ENCODE data around the gene SUGP2.
"Not testable (repeated sequence)": the region's sequence is repeated elsewhere in the genome, so short reads cannot be mapped to it uniquely, and the experiment has no call there.

The SUGP2 gene

GRCh38 chr19:19032420-19033175, 719 bp downstream of the SUGP2 start:
- CTCF ChIA-PET = no interaction called here
- TF ChIP-seq HDGF (IDR thresholded peaks at IDR 0.05; ENCODE audit: borderline replicate concordance) = no peak
- no peak for TF ChIP-seq SP1 (IDR thresholded peaks at IDR 0.05)
- no peak for TF ChIP-seq ZNF384 (IDR thresholded peaks at IDR 0.05)
- no peak for TF ChIP-seq ELF4 (IDR thresholded peaks at IDR 0.05)
- peak; percentile 100 for TF ChIP-seq PKNOX1 (IDR thresholded peaks at IDR 0.05)
- TF ChIP-seq FOXM1 (IDR thresholded peaks at IDR 0.05; ENCODE audit: borderline replicate concordance) = no peak
- TF ChIP-seq SUZ12 (IDR thresholded peaks at IDR 0.05) = no peak
- DNase-seq (ENCODE audit: extremely low spot score) = peak; percentile 91
- POLR2A ChIA-PET = no interaction called here

- POLR2A ChIA-PET = no interaction called here
- DNase-seq (ENCODE audit: extremely low spot score) = no peak
- CTCF ChIA-PET = no interaction called here
- TF ChIP-seq FOXM1 (IDR thresholded peaks at IDR 0.05; ENCODE audit: borderline replicate concordance) = no peak
- TF ChIP-seq ZNF384 (IDR thresholded peaks at IDR 0.05) = no peak
- no peak for TF ChIP-seq FOXA1 (IDR thresholded peaks at IDR 0.05)
- TF ChIP-seq BHLHE40 (IDR thresholded peaks at IDR 0.05; ENCODE audit: borderline replicate concordance) = no peak
- no peak for TF ChIP-seq SP1 (IDR thresholded peaks at IDR 0.05)
- no peak for TF ChIP-seq LEF1 (IDR thresholded peaks at IDR 0.05; ENCODE audit: borderline replicate concordance)
- no peak for TF ChIP-seq ARNT (IDR thresholded peaks at IDR 0.05)
- TF ChIP-seq L3MBTL2 (conservative IDR thresholded peaks at IDR 0.05) = no peak
- no peak for TF ChIP-seq PKNOX1 (IDR thresholded peaks at IDR 0.05)
- TF ChIP-seq TARDBP (IDR thresholded peaks at IDR 0.05) = no peak
- TF ChIP-seq HDGF (IDR thresholded peaks at IDR 0.05; ENCODE audit: borderline replicate concordance) = no peak
- no peak for TF ChIP-seq CTBP1 (IDR thresholded peaks at IDR 0.05; ENCODE audit: borderline replicate concordance)
- TF ChIP-seq NFRKB (IDR thresholded peaks at IDR 0.05) = no peak
- TF ChIP-seq SUZ12 (IDR thresholded peaks at IDR 0.05) = no peak
Observed at GRCh38 chr19:19031891-19032290, 1.4 kb downstream of the SUGP2 start.

GRCh38 chr19:19028526-19028925, 4.8 kb downstream of the SUGP2 start:
- ChIA-PET CTCF (no interaction called here), POLR2A (no interaction called here)
- no peak for DNase-seq (ENCODE audit: extremely low spot score)
- TF ChIP-seq FOXA1 (IDR thresholded peaks at IDR 0.05) (no peak), FOXK2 (IDR thresholded peaks at IDR 0.05) (no peak), FOXM1 (IDR thresholded peaks at IDR 0.05; ENCODE audit: borderline replicate concordance) (no peak), L3MBTL2 (conservative IDR thresholded peaks at IDR 0.05) (no peak)

GRCh38 chr19:19027228-19027627, 6.1 kb downstream of the SUGP2 start:
- CTCF ChIA-PET = no interaction called here
- POLR2A ChIA-PET = no interaction called here
- TF ChIP-seq FOXA1 (IDR thresholded peaks at IDR 0.05) = no peak
- no peak for TF ChIP-seq PKNOX1 (IDR thresholded peaks at IDR 0.05)
- TF ChIP-seq BHLHE40 (IDR thresholded peaks at IDR 0.05; ENCODE audit: borderline replicate concordance) = no peak
- TF ChIP-seq ELF4 (IDR thresholded peaks at IDR 0.05) = no peak
- no peak for TF ChIP-seq LEF1 (IDR thresholded peaks at IDR 0.05; ENCODE audit: borderline replicate concordance)
- TF ChIP-seq CTBP1 (IDR thresholded peaks at IDR 0.05; ENCODE audit: borderline replicate concordance) = no peak
- TF ChIP-seq FOXK2 (IDR thresholded peaks at IDR 0.05) = no peak
- no peak for TF ChIP-seq HDGF (IDR thresholded peaks at IDR 0.05; ENCODE audit: borderline replicate concordance)
- TF ChIP-seq NFRKB (IDR thresholded peaks at IDR 0.05) = no peak
- no peak for TF ChIP-seq TARDBP (IDR thresholded peaks at IDR 0.05)
- TF ChIP-seq ZNF384 (IDR thresholded peaks at IDR 0.05) = no peak
- no peak for TF ChIP-seq SP1 (IDR thresholded peaks at IDR 0.05)
- TF ChIP-seq ARNT (IDR thresholded peaks at IDR 0.05) = no peak
- no peak for TF ChIP-seq FOXM1 (IDR thresholded peaks at IDR 0.05; ENCODE audit: borderline replicate concordance)
- no peak for TF ChIP-seq L3MBTL2 (conservative IDR thresholded peaks at IDR 0.05)
- no peak for TF ChIP-seq SUZ12 (IDR thresholded peaks at IDR 0.05)
- no peak for DNase-seq (ENCODE audit: extremely low spot score)

- ChIA-PET CTCF (interaction anchor here (0.7 kb wide), 1 partner anchor 89 kb away, joined by 3 read pairs; no protein-coding TSS in a partner anchor), POLR2A (no interaction called here)
- DNase-seq (ENCODE audit: extremely low spot score) = no peak
- TF ChIP-seq TARDBP (IDR thresholded peaks at IDR 0.05) (no peak), ARNT (IDR thresholded peaks at IDR 0.05) (no peak)
Observed at GRCh38 chr19:19026299-19026971, 6.9 kb downstream of the SUGP2 start.

GRCh38 chr19:19025861-19026260, 7.5 kb downstream of the SUGP2 start:
- no peak for DNase-seq (ENCODE audit: extremely low spot score)
- ChIA-PET CTCF (no interaction called here), POLR2A (no interaction called here)
- TF ChIP-seq L3MBTL2 (conservative IDR thresholded peaks at IDR 0.05) = no peak
- TF ChIP-seq ELF4 (IDR thresholded peaks at IDR 0.05) = no peak
- no peak for TF ChIP-seq ARNT (IDR thresholded peaks at IDR 0.05)
- no peak for TF ChIP-seq CTBP1 (IDR thresholded peaks at IDR 0.05; ENCODE audit: borderline replicate concordance)
- no peak for TF ChIP-seq NFRKB (IDR thresholded peaks at IDR 0.05)
- no peak for TF ChIP-seq LEF1 (IDR thresholded peaks at IDR 0.05; ENCODE audit: borderline replicate concordance)
- no peak for TF ChIP-seq PKNOX1 (IDR thresholded peaks at IDR 0.05)
- TF ChIP-seq SUZ12 (IDR thresholded peaks at IDR 0.05) = no peak
- TF ChIP-seq TARDBP (IDR thresholded peaks at IDR 0.05) = no peak
- TF ChIP-seq FOXA1 (IDR thresholded peaks at IDR 0.05) = no peak
- TF ChIP-seq SP1 (IDR thresholded peaks at IDR 0.05) = no peak
- TF ChIP-seq HDGF (IDR thresholded peaks at IDR 0.05; ENCODE audit: borderline replicate concordance) = no peak
- TF ChIP-seq FOXK2 (IDR thresholded peaks at IDR 0.05) = no peak
- TF ChIP-seq FOXM1 (IDR thresholded peaks at IDR 0.05; ENCODE audit: borderline replicate concordance) = no peak
- TF ChIP-seq BHLHE40 (IDR thresholded peaks at IDR 0.05; ENCODE audit: borderline replicate concordance) = no peak
- no peak for TF ChIP-seq ZNF384 (IDR thresholded peaks at IDR 0.05)

- POLR2A ChIA-PET; DNase-seq (ENCODE audit: extremely low spot score): not testable (repeated sequence)
- CTCF ChIA-PET = interaction anchor here (0.7 kb wide), 1 partner anchor 41 kb away, joined by 4 read pairs; no protein-coding TSS in a partner anchor
Observed at GRCh38 chr19:19023376-19023775, 9.9 kb downstream of the SUGP2 start.
